GM11168 (cell line): ENCODE measurements around the gene DGKB.

Source experiments
- in situ Hi-C: fragments of 300-500 bp; cut with MboI; formaldehyde crosslinking; loops from one replicate; pipeline ENCODE4 v1.12.0; 2022; ENCODE audit warnings: low sequenced_read_pairs; ENCODE audit not compliant: unreplicated experiment

Gene DGKB

GRCh38 chr7:14828053-14828452, 74.5 kb downstream of the DGKB start:
- in situ Hi-C loops = no loop called here

- in situ Hi-C loops = no loop called here
Observed at GRCh38 chr7:14826426-14826825, 76.1 kb downstream of the DGKB start.

DNA sequence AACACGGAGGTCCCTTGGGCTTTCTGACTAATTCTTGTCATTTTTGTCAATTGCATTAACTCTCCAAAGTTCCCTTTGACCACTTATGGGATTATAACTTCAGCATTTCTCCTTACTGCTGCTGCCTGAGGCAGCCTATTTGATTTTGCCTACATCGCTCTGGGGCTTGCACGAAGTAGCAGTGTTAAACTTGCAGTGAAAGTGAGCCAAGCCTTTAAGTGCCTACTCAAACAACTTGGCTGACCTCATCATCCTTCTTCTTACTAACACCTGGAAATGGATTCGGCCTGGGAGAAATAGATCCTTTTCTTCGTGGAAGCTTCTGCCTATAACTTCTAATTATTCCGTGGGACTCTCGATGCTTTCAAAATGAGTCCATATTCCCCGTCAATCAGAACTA, 76.6 kb downstream of the DGKB start:
- in situ Hi-C loops = no loop called here

DNA sequence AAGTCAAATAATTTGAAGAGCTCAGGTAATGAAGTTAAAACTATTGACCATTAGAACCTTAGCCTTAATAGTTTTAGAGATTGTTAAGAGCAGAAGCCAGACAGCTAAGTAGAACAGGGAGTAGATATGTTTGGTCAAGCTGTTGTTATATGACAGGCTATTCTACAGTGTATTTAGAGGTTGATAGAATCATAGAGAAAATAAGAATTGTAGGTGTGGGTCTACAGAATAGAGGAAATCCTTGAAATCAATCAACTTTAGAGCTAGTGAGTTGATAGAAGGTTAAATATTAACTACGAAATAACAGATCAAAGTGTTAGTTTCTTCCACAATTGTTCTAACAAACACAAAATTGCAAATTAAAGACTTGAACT, 80.1 kb downstream of the DGKB start:
- in situ Hi-C loops = no loop called here

DNA sequence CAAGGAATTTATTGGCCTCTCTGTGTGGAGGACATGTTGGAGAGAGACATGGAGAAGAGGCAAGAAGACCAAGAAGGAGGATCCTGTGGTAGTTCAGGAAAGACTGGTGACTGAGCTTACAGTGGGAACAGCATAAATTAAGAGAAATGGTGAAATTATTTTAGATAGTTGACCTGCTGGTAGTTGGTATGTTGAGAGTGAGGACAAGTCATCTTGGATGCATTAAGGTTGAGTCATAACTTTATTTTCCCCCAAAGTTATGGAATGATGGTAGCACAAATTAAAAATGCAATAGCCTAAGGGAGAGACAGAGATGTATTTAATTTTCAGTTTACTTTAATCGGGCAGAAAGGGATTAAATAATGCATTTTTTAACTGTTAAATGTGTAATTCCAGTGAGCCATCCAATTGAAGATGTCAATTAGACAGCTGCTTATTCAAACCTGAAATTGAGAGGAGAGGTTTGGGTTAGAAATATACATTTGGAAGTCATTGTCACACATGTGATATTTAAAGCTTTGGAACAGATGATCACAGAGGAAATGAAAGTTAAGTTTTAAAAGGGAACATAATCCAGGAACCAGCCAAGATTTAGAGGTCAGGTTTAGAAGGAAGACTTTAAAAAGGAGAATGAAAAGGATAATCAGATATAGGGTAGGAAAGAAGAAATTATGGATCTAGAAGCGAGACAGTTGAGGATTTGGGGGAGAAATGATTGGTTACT, 80.6 kb downstream of the DGKB start:
- in situ Hi-C loops = no loop called here

DNA sequence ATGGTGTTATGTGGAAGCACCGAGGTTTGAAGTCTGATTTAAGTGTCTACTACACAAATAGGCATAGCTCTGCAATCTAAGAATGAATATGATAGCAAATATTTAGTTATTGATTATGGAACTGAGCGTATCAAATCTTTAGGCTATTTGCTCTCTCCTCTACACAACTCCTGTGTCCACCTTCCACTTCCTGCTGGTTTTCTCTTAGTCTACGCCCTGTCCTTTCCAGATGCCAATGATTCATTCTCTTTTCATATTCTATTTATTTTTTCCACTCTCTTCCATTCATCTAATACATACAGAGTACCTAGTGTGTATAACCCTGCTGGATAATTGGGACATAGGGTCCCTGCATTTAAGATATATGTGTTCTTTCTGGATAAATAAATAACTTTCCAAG, 83.7 kb downstream of the DGKB start:
- in situ Hi-C loops = no loop called here

DNA sequence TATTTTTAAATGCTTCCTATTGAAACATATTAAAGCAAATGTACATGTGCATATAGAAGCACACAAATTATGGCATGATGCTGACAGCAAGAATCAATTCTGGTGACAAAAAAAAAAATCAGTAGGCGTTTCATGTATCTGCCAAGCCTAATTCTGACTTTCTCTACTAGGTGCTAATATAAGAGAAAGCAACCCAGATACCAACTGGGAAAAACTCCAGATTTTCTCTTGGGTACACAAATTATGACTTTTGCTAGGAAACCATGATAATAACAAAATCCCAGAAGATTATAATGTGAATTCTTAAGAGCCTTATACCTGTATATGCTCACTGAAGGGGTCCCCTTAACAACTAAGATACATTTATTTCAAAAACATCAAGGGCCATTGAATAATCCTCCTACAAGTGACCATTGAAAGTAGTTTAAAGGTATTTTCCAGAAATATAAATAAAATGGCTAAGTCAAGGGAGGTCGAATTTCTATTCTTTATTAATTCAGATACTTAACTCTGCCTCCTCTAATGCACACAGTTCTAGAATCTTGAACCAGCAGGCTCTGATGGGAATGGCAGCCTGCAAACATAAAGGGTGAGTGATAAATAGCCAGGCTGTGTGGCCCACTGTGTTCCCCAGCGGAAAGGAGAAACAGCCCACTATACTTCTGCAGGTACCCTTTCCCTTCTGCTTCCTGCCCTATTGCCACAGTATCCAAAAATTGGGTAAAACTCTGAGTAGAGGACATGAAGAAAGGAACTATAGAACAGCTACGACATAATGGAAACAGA, 84.5 kb downstream of the DGKB start:
- in situ Hi-C loops = no loop called here

GRCh38 chr7:14807507-14807906, 95.0 kb downstream of the DGKB start:
- in situ Hi-C loops = no loop called here

GRCh38 chr7:14806891-14807290, 95.7 kb downstream of the DGKB start:
- in situ Hi-C loops = no loop called here

- in situ Hi-C loops = no loop called here
Observed at GRCh38 chr7:14805105-14805719, 97.3 kb downstream of the DGKB start.

DNA sequence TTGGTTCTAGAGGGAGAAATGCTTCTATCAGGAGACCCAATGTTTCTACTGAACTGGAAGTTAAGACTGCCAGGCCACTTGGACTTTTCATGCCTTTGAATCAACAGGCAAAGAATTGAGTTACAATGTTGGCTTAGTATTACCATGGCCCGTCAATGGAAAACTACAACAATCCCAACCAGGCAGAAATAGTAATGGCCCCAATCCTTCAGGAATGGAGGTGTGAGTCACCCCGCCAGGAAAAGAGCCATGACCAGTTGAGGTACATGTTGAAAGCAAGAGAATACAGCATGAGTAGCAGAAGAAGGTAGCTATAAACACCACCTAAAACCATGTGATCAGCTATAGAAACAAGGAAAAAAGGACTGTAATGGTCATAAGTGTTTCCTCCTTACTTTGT, 101.9 kb downstream of the DGKB start:
- in situ Hi-C loops = no loop called here

DNA sequence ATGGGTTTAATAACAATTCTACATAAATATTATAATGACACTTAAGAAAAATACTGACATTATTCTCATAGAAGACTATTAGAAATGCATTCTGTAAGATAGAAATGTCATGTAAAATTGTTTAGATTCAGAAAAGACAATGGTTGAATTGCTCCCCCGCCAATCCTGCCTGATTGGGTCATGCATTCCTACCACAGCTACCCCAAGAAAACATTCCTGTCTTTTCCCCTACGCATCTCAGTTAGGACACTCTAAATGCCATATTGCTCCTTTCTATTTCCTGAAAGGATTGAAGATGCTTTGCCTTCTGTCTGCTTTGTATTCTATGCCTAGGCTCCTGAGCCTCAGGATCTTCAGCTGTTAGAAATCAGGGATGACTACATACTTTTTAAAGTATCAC, 109.4 kb downstream of the DGKB start:
- in situ Hi-C loops = no loop called here

GRCh38 chr7:14787551-14787950, 115.0 kb downstream of the DGKB start:
- in situ Hi-C loops = no loop called here

GRCh38 chr7:14786314-14786895, 116.1 kb downstream of the DGKB start:
- in situ Hi-C loops = no loop called here

DNA sequence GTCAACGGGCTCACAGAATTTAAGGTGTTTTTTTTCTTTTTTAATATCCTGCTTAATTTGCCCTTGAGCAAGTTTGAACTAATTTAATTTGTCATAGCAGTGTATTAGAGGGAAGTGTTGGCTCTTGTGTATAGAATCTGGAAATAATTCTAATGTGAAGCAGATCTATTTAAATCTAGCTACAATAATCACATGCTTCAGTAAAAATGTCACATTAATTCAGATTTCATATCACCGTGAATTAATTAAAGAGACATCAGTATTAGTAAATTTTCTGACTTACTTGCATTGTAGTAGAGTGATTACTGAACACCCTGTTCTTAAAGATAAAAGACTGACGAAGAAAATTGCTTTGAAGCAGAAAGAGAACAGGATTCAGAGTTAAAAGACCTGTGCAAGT, 124.7 kb downstream of the DGKB start:
- in situ Hi-C loops = no loop called here

- in situ Hi-C loops = no loop called here
Observed at GRCh38 chr7:14776266-14776665, 126.3 kb downstream of the DGKB start.

DNA sequence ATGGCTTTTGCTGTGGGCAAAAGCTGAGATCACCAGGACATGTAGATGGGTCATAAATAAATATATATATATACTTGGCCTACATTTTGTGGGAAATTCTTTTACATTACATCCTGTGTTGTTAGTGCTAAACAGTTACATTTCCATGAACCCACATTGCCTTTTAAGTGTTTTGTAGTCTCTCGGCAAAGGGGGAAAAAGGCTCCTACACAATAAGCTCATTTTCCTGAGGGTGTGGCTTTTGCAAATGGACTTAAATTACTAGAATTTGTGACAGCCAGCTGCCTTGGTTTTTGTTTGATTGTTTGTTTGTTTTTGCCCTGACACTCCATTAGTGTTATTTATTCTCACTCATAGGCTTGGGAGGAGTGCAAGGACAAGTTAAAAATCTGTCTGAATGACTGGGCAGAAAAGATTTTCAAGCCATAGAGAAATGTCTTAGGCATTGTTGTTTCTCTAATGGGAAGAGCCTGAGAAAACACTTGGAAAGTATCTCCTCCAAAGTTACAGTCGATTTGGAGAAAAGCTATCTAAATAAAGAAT, 128.8 kb downstream of the DGKB start:
- in situ Hi-C loops = no loop called here

GRCh38 chr7:14770614-14771013, 131.9 kb downstream of the DGKB start:
- in situ Hi-C loops = no loop called here

GRCh38 chr7:14769261-14769660, 133.3 kb downstream of the DGKB start:
- in situ Hi-C loops = no loop called here

DNA sequence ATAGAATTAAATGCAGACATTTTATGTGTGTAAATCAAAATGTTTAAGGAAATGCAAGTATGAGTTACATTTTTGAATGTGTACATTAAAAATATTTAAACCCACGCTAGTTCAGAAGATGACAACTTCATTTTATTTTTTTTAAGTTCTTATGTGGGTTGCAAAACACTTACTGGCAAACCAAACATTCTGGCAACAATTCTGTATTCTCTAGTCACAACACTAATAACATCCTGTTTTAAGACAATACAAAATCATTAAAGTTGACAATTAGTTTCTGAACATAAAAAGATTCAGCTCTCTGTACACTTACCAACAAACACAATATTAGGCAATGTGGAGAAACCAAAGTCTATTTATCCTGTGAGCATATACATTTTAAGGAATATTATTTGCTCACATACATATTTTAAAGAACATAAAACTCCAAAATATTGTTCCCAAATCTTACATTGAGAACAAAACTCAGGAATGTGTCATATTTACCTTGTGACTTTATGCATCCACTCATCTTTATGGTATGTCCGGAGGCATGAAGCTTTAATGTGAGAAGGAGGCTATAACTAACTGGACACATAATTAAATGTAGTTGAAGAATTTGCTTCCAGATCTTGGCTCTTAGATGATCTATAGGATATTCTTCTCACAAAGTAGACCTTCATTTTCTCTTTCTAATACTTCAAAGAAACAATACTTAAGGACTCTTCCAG, 134.7 kb downstream of the DGKB start:
- in situ Hi-C loops = no loop called here
